Stimulated activated naive CD8-positive, alpha-beta T cell treated with anti-CD3 and anti-CD28 coated beads, Interleukin-15, Interleukin-2, amounts not matched to agents 100 ng/mL and 50 ng/mL, for 24 hours (primary cell): Measurements from ENCODE around the gene ADGRG6.
A peak's percentile ranks its signal among the peaks of the same experiment; 100 is the strongest.
"Not testable (repeated sequence)": the region's sequence is repeated elsewhere in the genome, so short reads cannot be mapped to it uniquely, and the experiment has no call there.

Source experiments
- H3K27ac Mint-ChIP-seq: one replicate; pipeline ENCODE4 v1.8.0; 2021; ENCODE audit warnings: mild to moderate bottlenecking, mixed read lengths
- H3K27me3 Mint-ChIP-seq: one replicate; pipeline ENCODE4 v1.8.0; 2021; ENCODE audit warnings: mixed read lengths
- H3K36me3 Mint-ChIP-seq: one replicate; pipeline ENCODE4 v1.8.0; 2021; ENCODE audit warnings: low read depth, mixed read lengths
- H3K4me1 Mint-ChIP-seq: one replicate; pipeline ENCODE4 v1.8.0; 2021; ENCODE audit warnings: low read depth, mixed read lengths
- H3K4me3 Mint-ChIP-seq: one replicate; pipeline ENCODE4 v1.8.0; 2021; ENCODE audit warnings: mild to moderate bottlenecking, mixed read lengths
- H3K9me3 Mint-ChIP-seq: one replicate; pipeline ENCODE4 v1.8.0; 2021; ENCODE audit warnings: mixed read lengths

Gene ADGRG6

DNA sequence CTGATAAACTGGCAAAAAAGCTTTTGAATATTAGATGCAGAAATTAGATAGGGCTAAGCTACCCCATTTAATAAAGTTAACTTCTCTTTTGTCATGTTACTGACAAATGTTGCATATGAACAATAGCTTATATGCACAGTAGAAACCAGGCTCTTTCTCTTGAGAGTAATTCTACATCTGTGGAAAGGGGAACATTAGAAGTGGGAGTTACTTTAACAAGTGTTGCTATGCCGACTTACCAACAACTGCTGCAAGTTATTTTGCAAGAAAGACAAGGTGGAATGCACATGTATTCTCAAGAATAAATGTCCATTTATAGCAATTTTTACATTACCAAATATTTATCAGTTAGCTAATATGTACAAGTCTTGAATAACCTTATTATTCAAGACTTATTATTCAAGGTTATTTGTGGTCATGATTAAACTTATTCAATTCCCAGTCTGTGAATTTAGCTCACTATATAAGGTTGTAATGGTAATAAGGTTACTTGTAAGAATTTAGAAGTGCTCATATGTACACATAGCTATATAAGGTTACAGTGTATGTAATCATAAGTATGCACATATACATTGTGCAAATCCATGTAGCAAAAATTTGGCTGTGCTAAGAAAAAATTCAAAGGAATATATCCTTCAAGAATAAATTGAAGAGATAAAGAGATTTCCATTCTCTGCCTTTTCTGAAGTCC, 38.3 kb downstream of the ADGRG6 start:
- Mint-ChIP-seq H3K4me1 (no peaks in the 10 kb centered on the region), H3K36me3 (no peaks in the 10 kb centered on the region), H3K27me3 (no peaks in the 10 kb centered on the region), H3K27ac (no peak overlapping the region), H3K9me3 (no peaks in the 10 kb centered on the region), H3K4me3 (no peak overlapping the region)

DNA sequence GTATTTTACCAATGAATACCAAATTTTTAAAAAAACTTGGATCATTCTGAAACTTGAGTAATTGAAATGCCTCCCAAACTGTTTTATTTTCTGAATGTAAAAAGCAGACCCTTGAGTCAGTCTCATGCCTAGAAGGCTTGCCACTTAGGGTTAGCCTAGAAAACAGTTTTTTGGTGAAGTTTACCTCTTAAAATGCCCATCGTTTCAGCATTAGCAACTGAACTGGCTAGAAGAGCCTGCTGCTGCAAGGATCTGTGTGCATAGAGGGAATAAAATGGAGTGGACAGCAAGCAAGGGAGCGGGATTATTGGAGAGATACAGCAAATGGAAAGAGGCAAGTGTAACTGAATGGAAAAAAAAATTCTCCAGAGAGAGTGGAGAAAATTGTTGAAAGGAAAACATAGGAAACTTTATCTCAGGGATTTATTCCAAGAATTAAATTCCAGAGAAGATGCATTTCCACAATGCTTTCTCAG, 40.1 kb downstream of the ADGRG6 start:
- no peaks in the 10 kb centered on the region for H3K4me1 Mint-ChIP-seq
- H3K27me3 Mint-ChIP-seq = no peaks in the 10 kb centered on the region
- H3K9me3 Mint-ChIP-seq = no peaks in the 10 kb centered on the region
- no peak overlapping the region for H3K4me3 Mint-ChIP-seq
- H3K27ac Mint-ChIP-seq = no peak overlapping the region
- no peaks in the 10 kb centered on the region for H3K36me3 Mint-ChIP-seq

DNA sequence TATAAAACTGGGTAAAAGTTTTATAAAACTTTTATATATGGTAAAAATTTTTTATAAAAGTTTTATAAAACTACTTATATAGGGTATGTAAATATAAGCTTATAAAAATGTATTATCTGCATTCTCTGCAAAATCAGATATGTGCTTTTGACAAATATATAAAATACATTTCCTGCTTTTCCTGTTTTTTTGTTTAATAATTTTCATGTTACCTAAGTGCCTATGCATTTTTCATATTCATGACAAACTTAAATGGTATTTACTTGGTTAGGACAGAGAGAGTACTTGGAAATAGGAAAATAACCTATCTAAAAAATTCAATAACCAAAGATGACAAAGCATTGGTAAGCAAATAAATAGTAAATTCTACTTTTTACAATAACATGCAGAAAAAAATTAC, 41.2 kb downstream of the ADGRG6 start:
- Mint-ChIP-seq H3K27ac (no peak overlapping the region), H3K4me1 (no peaks in the 10 kb centered on the region), H3K36me3 (no peaks in the 10 kb centered on the region), H3K9me3 (no peaks in the 10 kb centered on the region), H3K27me3 (no peaks in the 10 kb centered on the region), H3K4me3 (no peak overlapping the region)

DNA sequence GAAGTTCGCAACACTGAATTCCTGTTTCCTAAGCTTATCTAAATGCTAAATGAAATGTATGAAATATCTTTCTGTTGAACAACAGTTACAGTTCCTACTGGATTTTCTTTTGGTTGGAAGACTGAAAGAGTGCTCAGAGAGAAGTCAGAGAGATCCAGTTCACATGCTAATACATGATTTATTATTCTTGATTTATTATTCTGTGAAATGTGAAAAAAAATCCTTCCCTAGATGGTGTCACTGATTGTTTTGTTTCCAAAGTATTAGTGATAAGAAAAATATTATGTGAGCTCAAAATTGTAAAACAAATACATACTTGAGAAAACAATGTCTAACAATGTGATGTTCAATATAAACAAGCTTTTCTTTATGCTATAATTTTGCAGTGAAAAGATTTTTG, 42.1 kb downstream of the ADGRG6 start:
- H3K36me3 Mint-ChIP-seq = no peaks in the 10 kb centered on the region
- no peak overlapping the region for H3K27ac Mint-ChIP-seq
- no peaks in the 10 kb centered on the region for H3K27me3 Mint-ChIP-seq
- no peaks in the 10 kb centered on the region for H3K4me1 Mint-ChIP-seq
- no peak overlapping the region for H3K4me3 Mint-ChIP-seq
- no peaks in the 10 kb centered on the region for H3K9me3 Mint-ChIP-seq

DNA sequence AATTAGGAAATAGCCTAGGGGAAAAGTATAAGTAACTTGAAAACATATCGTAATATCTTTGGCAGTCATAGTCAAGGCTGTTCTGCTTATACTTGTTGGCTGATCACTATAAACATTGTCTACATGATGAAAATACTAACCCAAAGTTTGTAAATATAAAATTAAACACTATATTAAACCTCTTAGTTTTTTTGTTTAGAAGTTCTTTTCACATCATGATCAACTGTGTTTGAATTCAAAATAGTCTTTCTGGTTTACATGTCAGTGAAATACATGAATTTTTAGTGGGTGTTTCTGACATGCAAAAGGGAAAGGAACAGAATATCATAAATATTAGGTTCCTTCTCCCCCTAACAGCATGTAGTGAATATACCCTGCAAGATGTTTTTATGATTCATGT, 43.5 kb downstream of the ADGRG6 start:
- Mint-ChIP-seq H3K27me3 (no peaks in the 10 kb centered on the region), H3K27ac (no peak overlapping the region), H3K9me3 (no peaks in the 10 kb centered on the region), H3K4me3 (no peak overlapping the region), H3K4me1 (no peaks in the 10 kb centered on the region), H3K36me3 (no peaks in the 10 kb centered on the region)

DNA sequence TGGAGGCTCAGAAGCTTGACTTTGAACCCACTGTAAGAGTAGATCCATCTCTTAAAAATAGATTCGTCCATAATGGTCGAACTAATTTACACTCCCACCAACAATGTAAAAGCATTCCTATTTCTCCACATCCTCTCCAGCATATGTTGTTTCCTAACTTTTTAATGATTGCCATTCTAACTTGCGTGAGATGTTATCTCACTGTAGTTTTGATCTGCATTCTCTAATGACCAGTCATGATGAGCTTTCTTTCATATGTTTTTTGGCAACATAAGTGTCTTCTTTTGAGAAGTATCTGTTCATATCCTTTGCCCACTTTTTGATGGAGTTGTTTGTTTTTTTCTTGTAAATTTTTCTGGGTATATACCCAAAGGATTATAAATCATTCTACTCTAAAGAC, 44.4 kb downstream of the ADGRG6 start:
- not testable (repeated sequence) for H3K4me3 Mint-ChIP-seq, H3K4me1 Mint-ChIP-seq, H3K27ac Mint-ChIP-seq, H3K36me3 Mint-ChIP-seq, H3K27me3 Mint-ChIP-seq, H3K9me3 Mint-ChIP-seq

DNA sequence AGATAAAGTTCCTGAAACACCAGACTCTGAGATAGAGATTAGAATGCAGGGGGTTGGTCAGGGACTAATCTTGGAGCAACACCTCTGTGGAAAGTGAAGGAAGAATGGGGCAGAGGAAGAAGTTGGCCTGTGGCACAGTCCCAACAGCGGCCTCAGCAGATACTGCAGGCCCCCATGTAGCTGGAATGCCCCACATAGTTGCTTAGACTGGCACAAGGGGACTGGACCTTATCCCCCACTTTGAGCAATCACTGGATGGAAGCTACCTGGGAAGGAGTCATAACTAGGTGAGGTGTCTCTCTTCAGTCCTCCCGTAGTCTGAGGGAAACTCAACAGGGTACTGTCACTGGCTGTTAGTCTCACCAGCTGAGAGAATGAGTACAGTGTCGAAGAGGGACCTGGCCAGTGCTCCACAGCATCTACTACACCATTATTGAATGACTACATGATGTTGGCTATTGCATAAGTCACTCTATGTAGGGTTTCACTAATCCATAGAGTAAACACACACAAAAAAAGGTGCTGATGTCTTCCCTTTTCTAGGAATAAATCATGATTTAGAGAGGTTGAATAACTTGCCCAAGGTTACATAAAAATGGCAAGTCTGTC, 47.5 kb downstream of the ADGRG6 start:
- peaks cover 4% of the 10 kb centered on the region for H3K27me3 Mint-ChIP-seq
- no peak overlapping the region for H3K27ac Mint-ChIP-seq
- H3K4me1 Mint-ChIP-seq = no peaks in the 10 kb centered on the region
- H3K9me3 Mint-ChIP-seq = peaks cover 8% of the 10 kb centered on the region
- H3K4me3 Mint-ChIP-seq = no peak overlapping the region
- no peaks in the 10 kb centered on the region for H3K36me3 Mint-ChIP-seq

DNA sequence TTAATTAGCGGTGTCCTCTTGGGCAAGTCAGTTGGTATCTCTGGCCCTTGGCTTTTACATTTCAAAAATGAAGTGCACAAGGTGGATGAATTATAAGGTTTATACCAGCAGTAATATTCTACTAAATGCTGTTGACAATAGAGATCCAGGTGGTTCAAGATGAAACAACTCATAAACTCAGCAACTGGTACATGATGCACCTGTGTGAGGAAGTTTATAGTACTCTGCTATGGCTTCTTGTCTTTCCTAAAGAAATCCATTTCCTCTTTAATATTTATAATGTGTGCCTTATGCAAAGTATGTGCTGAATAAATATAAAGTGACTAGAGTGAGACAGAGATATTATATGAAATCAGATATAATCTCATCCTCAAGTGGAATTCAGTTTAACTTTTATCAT, 48.5 kb downstream of the ADGRG6 start:
- H3K4me3 Mint-ChIP-seq = no peak overlapping the region
- peaks cover 4% of the 10 kb centered on the region for H3K27me3 Mint-ChIP-seq
- peaks cover 8% of the 10 kb centered on the region for H3K9me3 Mint-ChIP-seq
- H3K36me3 Mint-ChIP-seq = no peaks in the 10 kb centered on the region
- H3K4me1 Mint-ChIP-seq = no peaks in the 10 kb centered on the region
- no peak overlapping the region for H3K27ac Mint-ChIP-seq

DNA sequence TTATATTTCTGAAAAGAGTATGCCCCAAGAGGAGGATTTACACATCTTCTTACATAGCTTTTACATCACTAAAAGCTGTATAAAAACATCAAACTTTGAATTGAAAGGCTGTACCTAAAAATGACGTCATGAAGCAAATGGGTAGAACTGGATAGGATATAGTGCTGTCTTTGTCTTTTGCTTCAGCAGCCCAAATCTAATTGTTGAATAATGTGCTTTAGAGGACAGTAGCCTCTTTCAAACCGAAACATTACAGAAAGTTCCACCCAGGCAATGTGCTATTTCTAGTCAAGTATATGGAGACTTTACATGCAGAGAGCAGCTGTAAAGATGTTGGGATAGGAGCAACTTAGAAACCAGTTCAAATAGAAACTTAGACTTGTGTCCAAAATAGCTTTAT, 51.9 kb downstream of the ADGRG6 start:
- Mint-ChIP-seq H3K36me3 (no peaks in the 10 kb centered on the region), H3K27ac (no peak overlapping the region), H3K4me1 (peaks cover 30% of the 10 kb centered on the region), H3K4me3 (no peak overlapping the region), H3K9me3 (peaks cover 8% of the 10 kb centered on the region), H3K27me3 (peaks cover 4% of the 10 kb centered on the region)

DNA sequence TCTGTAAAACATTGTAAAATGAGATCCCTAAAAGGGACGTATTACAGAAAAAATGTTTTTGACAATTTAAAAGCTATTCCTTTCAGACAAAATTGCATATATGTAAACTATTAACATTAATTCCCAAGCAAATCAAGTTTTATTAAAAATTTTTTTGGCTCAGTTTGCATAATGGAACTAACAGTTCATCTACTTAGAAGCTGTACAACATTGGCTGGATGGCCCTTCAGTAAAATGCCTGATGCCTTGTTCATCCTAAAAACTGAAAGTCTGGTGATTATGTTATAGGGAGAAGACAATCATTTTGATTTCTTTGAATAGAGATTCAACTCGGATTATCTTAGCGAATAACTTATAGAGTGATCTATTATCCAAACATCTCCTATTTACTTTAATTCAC, 52.8 kb downstream of the ADGRG6 start:
- Mint-ChIP-seq H3K4me1 (peaks cover 30% of the 10 kb centered on the region), H3K4me3 (no peak overlapping the region), H3K9me3 (peaks cover 8% of the 10 kb centered on the region), H3K27ac (no peak overlapping the region), H3K27me3 (peaks cover 4% of the 10 kb centered on the region), H3K36me3 (no peaks in the 10 kb centered on the region)

DNA sequence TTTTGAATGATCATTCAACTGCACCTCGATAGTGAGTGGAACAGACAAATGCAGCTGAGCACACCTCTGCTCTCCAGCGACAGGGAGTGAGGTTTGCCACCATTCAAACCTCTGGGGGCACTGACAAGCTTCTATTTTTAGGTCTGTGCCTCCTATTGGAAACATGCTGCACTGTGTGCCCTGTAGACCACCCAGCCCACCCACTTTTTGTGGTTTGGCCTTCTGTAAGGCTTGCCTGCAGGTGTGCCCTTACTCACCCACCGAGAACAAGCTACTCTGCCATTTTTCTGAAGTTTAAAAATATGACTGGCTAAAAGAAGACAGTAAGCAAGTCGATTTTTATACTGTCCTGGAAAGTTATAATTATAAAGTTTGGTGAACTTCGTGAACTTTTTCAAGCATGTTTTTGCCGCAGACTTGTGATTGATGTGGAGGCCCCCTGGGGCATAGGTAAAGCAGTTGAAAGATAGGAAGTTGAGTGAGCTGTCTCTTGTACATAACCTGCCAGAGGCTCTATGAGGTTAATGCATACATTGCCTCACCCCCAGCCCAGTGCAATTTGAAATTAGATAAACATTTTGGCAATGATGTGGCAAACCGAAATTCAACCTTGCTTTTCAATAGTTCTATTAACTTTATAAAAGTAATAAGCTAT, 53.8 kb downstream of the ADGRG6 start:
- Mint-ChIP-seq H3K9me3 (peaks cover 8% of the 10 kb centered on the region), H3K4me3 (peak overlapping the region; percentile 63), H3K36me3 (no peaks in the 10 kb centered on the region), H3K27me3 (peaks cover 4% of the 10 kb centered on the region), H3K4me1 (peaks cover 30% of the 10 kb centered on the region), H3K27ac (peak overlapping the region; percentile 91)

DNA sequence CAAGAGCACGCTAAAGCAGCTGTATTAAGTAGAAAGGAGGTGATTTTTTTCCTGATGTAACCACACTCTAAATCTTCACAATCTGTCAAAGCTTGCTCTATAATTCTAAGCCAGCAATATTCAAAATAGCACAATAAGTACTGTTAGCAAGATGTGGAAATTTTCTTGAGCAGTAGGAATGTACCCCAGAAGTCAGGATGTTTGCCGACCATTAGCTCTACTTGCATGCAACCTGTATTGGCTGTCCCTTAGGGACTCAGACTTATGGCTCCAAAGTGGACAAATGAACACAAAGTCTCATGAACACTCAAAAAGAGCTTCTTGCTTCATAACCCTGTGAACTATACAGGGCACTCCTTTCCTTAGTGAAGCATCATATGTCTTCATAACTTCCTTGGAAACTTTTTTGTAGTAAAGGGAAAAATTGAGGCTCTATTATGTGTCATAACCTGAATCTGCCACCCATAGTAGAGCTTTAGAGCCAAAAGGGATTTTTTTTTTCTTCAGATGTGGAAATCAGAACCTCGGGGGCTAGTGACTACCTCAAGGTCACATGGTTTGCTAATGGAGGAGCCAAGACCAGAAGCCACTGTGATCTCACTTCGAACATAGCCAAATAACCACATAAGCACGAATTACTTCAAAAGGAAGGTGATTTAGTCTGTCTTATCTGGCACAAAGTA, 54.5 kb downstream of the ADGRG6 start:
- Mint-ChIP-seq H3K36me3 (no peaks in the 10 kb centered on the region), H3K4me1 (peaks cover 30% of the 10 kb centered on the region), H3K27me3 (peaks cover 2% of the 10 kb centered on the region), H3K27ac (peak overlapping the region; percentile 91), H3K9me3 (peaks cover 6% of the 10 kb centered on the region), H3K4me3 (peak overlapping the region; percentile 50)

DNA sequence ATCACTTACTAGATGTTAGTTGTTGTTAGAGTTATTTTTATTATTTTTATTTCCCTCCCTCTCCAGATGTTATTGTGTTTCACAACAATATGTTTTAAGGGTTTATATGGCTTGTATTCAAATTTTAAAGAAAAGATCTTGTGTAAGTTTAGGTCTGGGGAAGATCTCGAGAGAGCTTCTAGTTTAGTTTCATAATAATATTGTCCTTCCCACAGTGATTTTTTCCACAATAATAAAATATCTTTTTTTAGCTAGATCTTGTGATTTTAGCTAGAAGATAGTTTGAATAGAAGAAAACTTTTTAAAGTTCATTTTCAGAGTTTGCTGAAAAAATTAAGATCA, 55.0 kb downstream of the ADGRG6 start:
- Mint-ChIP-seq H3K27ac (peak overlapping the region; percentile 91), H3K36me3 (no peaks in the 10 kb centered on the region), H3K4me1 (peaks cover 30% of the 10 kb centered on the region), H3K9me3 (peaks cover 4% of the 10 kb centered on the region), H3K4me3 (peak overlapping the region; percentile 50), H3K27me3 (no peaks in the 10 kb centered on the region)

DNA sequence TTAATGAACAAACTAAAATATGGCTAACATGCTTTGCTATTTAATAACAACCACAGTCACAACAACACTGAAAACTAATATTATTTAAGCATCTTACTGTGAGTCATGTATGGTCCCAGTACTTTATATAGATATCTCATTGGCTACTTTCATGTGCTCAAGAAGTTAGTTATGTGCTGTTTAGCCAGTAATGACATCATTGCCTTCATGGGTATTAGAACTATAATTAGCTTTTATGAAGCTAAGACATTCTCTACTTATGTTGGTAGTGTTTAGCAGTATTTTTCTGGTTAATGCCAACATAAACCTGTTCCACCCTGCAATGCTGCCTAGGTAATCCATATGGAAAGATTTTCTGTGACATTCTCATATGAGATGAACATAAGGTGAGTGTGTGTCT, 56.1 kb downstream of the ADGRG6 start:
- Mint-ChIP-seq H3K9me3 (no peaks in the 10 kb centered on the region), H3K36me3 (no peaks in the 10 kb centered on the region), H3K4me1 (peaks cover 30% of the 10 kb centered on the region)

DNA sequence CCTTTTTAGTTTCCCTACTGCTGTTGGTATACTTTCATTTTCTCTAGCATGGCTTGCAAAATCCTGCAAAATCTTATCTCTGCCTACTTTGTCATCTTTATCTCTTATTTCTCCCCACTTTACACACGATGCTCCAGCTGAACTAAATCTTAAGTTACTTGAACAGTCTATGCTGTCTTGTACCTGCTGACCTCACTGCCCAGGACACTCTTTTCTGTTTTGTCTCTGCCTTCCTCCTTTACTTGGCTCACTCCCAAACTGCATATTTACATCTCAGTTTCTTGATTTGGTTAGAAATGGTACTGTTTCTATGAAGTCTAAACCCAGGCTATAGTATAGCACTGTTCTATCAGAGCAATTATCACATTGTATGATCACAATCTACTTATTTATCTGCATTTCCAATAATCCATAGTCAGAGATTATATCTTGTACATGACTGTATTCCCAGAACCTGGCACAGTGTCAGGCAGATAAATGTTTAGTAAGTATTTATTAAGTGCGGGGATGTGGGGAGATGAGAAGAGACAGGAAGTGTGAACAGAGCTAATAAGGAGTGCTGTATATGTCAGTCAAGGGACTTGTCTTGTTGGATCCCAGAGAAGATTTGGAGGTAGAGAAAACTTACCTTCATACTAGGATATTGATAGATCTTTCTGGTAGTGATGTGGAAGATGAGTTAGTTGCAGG, 57.6 kb downstream of the ADGRG6 start:
- H3K36me3 Mint-ChIP-seq = no peaks in the 10 kb centered on the region
- no peak overlapping the region for H3K27ac Mint-ChIP-seq
- H3K4me1 Mint-ChIP-seq = peaks cover 30% of the 10 kb centered on the region
- H3K9me3 Mint-ChIP-seq = no peaks in the 10 kb centered on the region
- H3K4me3 Mint-ChIP-seq = no peak overlapping the region
- H3K27me3 Mint-ChIP-seq = no peaks in the 10 kb centered on the region

More for the DNA sequence above, 56.1 kb downstream of the ADGRG6 start:
- no peaks in the 10 kb centered on the region for H3K27me3 Mint-ChIP-seq
- no peak overlapping the region for H3K27ac Mint-ChIP-seq
- no peak overlapping the region for H3K4me3 Mint-ChIP-seq
